SIG-M5 (cell line): ENCODE measurements around the gene AFDN.
"Not testable (repeated sequence)": the region's sequence is repeated elsewhere in the genome, so short reads cannot be mapped to it uniquely, and the experiment has no call there.

Experiments used
- DNase-seq: peaks from one replicate; lab custom pipeline; 2025; lab: John Stamatoyannopoulos, UW

Gene AFDN

DNA sequence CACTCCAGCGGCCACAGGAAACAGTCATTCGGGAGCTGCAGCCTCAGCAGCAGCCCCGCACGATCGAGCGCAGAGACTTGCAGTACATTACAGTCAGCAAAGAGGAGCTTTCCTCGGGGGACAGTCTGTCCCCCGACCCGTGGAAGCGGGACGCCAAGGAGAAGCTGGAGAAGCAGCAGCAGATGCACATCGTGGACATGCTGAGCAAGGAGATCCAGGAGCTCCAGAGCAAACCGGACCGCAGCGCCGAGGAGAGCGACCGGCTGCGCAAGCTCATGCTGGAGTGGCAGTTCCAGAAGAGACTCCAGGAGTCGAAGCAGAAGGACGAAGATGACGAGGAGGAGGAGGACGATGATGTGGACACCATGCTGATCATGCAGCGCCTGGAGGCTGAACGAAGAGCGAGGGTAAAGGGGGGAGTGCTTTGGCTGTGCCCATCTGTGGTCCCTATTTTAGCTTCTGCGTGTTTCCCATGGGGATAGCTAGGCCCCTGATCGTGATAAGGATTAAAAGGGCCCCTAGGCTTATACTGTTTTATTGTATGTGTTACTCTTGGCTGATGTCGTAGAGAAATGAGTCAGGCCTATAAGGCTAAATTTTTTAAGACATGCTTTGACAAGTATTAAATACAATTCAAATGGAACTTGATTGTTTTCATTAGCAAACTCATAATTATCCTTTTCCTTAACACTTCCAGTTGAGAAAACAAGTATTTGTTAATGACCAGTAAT, 125.2 kb downstream of the AFDN start:
- no peak for DNase-seq

DNA sequence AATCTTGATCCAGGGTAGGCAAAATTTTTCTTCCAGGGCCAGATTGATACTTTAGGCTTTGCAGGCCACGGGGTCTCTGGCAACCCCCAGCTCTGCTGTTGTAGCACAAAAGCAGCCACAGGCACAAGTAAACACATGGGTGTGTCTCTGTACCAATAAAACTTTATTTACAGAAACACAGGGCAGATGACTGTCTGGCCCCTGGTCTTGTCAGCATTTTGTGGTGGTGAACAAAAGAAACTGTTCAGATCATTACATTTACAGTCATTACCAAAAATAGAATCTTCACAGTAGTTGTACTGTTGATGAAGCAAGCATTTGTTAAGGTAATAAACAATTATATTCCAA, 125.8 kb downstream of the AFDN start:
- DNase-seq, result no peak

DNA sequence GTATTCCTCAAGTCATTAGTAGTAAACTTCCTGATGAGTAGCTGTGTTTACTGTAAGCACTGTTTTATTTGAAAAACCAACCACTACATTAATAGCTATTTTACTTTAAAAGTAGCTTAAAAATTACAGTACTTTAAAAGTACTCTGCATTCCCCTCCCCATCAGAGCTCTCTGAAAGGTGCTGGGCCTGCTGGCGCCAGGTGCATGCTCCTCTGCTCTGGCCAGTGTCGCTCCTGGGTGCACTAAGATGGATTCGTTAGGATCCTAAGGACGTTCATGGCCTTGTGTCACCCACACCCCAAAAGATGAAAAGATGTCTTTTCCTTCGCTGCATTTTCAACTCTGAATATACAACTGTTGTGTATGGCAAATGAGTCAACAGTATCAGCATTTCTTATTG, 126.8 kb downstream of the AFDN start:
- no peak for DNase-seq

DNA sequence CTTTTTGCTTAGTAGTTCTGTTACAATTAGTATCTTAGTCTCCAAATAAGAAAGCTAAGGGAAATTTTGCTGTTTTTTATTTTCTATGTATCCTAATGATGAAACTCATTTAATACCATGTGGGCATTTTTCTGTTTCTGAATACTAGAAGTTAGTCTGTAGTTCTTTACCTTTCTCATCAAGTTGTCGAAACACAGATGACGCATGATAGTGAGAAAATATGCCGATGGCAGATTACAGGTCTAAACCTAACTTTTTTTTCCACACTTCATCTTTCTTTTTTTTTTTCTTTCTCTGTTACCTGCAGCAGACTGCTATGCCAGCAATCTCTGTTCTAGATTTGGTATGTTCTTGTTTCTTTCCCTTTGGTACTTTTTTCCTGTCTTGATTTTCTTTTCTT, 127.4 kb downstream of the AFDN start:
- DNase-seq, result no peak

DNA sequence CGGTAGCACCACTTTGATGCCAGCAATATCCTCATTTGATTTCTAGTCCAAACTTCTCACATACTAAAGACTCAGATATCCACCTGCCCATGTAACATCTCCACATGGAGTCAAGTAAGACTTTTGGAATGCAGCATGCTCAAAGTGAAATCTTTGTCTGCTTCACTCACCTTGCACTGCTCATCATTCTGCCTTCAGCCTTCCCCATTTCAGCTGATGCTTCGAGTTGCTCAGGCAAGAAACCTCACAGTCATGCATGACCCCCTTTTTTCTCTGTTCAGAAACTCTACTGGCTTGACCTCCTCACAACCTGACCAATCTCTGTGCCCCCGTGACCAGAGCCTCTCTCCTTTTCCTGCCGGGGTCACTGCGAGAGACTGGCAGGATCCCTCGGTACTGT, 129.8 kb downstream of the AFDN start:
- DNase-seq, result no peak

DNA sequence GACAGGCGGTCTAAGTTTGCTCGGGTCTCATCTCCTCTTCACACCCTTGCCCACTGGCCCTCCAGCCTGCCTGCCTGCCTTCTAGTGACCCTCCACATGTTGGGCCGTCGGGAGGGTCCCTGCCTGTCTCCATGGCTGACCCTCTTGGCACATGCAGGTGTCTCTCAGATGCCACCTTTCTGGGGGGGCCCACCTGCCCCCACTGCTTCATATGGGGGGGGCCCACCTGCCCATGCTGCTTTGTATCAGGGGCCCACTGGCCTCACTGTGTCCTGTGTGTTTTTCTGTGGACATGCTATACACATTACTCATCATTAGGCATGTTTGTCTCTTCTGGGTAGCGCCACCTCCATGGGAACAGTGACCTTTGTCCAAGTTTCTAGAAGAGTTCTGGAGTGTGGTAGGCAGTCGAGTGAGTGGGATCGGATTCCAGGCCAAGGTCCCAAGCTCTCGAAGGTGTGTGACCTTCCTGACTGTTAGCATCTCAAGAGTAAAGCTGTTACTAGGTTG, 130.3 kb downstream of the AFDN start:
- DNase-seq, result no peak

DNA sequence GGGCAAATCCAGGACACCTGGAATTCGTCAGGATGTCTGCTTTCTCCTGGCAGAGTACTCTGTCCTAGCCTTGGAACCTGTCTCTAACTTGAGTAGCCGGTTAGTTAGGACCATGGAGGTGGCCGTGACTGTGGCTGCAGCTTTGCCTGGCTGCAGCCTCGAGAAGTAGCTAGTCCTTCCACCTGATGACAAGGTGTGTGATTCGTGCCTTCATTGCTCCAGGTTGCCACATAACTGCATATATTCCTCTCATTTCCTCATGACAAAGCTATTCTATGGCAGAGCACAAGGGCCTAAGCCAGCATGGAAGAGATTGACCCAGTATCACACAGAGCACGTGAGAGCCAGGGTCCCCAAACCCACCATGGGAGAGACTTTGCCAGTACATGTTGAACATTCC, 130.9 kb downstream of the AFDN start:
- no peak for DNase-seq

DNA sequence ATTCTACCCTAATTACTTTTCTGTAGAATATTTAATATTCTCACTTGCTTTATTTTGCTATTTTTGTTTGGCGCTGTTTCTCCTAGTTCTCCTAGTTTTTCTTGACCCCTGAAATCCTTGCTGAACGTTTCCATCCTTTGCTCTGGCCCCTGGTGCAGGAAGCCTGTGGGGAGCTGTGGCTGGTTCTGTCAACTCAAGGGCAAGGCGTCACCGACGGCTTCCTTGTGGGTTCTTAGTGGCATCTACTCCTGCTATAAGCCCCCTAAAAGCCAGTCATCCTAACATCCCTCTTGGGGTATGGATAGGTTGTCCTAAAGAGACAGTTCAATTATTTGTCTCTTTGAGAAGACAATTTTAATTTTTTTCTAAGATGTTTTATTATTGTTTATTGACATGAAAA, 133.9 kb downstream of the AFDN start:
- DNase-seq, result no peak

DNA sequence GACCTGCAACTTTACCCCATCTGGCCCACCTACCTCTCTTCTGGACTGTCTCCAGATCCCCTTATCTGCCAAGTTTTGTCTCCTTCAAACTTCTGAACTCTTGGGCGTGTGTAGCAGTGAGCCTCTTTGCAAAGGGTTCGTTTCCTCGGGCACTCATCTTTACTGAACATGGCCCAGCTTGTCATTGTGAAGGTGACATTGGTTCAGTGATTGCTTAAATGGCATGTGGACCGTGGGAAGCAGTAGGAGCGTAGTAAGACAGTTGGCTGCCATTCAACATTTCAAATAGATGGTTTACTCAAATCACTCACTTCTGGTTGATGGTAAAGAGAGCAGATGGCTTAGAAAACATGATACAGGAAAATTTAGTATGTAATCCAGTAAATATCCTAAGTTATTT, 136.0 kb downstream of the AFDN start:
- no peak for DNase-seq

DNA sequence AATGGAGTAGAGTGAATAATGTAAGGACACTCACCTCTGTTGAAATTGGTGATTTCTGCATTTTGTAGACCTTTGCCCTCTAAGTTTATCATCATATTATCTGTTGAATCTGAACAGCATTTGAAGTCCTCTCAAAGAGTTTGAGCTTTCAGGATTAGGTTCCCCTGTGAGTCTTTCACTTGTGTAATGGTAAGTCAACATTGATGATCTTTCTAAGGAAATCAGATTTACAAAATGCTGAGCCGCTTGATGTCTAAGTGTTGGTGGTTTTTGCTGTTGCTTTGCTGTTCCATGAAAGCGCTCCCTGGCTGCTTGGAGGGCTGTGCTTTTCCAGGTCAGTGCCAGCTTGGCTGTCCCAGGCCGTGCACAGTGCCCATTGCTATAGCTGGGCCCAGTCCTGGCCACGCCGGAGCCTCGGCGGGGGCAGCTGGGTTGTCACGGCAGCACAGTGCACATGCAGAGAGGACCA, 136.9 kb downstream of the AFDN start:
- DNase-seq, result no peak

DNA sequence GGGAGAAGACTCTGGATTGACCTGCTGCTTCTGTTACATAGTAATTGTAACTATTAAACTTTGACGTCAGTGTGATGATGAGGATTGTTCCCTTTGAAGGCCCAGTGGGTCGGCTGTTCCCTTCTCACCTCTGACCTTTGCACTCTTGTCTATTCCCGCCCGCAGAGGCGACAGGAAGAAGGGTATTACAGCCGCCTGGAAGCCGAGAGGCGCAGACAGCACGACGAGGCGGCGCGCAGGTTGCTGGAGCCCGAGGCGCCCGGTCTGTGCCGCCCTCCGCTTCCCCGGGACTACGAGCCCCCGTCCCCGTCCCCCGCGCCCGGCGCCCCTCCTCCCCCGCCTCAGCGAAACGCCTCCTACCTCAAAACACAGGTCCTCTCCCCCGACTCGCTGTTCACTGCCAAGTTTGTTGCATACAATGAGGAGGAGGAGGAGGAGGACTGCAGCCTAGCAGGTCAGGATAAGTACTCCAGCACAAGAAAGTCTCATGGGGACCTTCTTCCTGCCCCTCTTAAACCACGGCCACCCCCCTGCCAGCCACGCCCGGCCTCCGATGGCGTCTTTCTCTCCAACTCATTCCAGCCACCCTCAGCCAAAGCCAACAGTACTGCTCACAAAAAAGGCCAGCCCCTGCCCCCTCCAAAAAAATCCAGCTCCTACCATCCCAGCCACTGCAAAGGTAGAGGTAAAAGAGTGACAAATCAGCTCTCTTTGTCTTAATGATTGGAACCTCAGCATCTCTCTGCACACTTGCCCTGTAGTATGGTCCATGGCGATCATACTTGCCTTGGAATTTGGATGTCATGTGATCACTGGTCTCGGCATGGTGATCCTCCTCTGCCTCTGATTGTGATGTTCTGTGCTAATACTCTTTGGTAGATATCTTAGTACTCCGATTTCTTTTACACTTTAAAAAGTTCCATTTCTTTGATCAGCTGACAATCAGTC, 139.2 kb downstream of the AFDN start:
- DNase-seq, result no peak

DNA sequence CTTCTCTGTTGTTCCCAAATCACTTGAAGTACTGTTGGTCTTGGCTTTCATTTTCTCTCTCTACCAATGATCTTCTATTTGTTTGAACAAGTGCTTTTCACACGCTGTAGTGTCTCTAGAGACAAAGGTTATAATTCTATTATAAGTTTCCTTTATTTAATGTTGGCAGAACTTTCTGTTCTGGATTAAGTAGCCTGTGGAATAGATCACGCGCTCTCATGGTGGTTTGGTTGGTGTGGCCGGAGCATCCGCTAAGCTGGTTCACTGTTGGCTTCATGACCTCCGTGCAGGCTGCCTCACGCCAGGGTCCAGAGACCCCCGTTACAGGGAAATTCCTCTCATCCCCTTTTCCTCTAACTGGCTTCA, 139.8 kb downstream of the AFDN start:
- no peak for DNase-seq

DNA sequence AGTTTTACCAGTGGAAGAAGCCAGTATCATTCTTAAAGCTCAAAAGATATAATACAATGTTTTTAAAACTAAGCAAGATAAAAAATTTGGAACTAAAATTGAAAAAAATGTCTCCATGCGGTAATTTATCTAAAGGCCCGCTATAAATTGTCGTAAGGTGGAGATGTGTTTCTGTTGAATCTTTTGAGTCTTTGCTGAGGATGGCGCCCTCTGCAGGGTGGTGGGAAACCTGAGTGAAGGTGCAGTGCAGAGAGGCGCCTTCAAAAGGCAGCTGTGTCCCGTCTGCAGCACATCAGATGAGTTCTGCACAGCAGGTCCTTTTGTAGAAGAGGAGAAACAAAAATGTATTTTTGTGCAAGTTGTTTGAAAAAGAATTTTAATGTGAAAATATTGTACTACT, 141.4 kb downstream of the AFDN start:
- DNase-seq, result no peak

DNA sequence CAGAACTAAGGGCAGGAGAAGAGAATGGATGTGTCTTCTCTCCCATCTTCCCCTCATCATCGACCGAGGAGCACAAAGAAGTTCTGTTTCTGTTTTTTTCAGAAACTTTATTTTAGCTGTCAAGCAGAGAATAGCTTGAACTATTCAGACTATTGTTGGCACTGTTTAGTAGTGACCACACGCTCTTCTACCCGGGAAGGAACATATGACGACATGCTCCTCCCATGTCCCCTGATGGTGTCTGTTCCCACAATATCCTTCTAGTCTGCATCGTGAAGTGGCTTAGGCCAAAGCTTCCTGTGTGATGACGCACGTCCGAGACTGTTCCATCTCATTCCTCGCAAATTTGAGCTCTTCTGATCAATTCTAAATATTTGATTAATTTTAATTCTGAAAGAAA, 143.5 kb downstream of the AFDN start:
- DNase-seq, result no peak

DNA sequence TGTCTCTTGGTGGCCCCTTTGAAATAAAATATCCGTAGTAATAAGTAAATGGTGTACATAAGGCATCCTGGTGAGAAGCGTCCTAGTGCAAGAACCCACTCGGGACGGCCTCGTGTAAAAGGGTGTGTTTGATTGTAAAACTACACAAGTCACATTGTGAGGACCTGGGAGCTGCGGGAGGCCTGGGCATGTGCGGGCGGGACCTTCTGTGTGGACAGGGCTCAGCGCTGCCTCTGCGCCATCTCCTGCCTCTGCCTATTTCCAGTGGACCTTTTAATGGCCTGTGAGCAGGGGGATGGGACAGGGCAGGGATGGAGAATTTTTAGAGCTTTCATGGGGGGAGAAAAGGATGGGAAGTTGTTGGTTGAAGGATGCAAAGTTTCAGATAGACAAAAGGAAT, 145.5 kb downstream of the AFDN start:
- DNase-seq, result no peak

DNA sequence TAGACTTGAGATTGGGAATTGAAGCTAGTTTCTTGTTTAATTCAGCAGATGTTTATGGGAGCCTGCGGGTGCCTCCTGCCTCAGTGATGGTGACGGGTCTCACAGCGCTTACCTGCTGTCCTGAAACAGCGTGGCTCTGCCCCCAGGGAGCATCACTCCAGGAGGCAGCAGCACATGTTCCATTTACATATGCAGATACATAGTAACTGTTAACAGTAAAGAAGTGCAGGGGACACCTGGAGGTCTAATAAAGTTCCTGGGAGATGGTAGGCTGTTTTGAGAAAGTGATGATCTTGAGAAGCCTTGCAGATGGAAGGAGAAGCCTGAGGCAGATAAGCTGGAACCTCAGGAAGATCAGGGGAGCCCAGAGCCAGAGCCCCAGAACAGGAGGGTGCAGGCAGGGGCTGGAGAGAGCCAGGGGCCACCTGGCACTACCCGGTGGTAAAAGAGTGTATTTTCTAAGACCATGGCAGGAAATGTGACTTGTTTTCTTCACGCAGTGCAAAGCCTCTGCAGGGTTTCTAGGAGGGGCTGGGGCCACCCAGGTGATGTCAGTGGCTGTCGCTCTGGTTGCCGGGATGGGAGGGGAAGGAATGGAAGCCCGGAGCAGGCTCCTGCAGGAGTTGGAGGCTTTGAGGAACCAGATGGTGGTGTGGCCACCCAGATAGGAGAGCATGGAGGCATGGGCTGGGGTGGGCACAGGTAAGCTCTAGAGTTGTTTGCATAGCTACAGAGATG, 146.6 kb downstream of the AFDN start:
- no peak for DNase-seq

DNA sequence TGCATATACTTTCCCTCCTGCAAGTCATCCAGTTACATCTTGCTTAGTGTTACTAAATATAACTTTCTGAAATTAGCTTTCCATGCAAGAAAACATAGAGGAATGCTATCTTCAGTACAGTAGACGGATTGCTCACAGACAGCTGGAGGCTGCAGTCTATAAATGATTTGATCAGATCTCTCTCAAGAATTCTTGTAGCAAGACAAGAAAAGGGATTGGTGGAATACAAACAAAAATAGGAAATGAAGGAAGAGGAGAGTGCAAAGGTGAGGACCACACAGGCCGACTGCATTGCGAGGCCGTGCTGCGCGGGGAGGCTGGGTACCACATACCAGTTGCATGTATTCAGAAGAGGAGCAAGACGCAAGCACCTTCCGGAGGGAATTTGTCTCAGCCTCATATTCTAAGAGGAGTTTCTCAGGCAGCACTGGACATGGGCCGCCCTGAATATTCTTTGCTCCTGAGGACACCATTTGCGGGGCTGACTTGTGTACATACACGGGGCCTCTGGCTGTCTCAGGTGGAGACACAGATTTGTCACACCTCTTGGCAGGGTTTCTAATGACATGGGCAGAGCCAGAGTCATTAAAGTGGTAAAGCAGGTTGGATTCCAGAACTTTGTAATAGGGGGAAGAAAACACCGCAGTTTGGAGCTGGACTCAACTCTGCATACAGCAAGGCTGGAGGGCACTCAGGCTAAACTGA, 148.1 kb downstream of the AFDN start:
- no peak for DNase-seq

DNA sequence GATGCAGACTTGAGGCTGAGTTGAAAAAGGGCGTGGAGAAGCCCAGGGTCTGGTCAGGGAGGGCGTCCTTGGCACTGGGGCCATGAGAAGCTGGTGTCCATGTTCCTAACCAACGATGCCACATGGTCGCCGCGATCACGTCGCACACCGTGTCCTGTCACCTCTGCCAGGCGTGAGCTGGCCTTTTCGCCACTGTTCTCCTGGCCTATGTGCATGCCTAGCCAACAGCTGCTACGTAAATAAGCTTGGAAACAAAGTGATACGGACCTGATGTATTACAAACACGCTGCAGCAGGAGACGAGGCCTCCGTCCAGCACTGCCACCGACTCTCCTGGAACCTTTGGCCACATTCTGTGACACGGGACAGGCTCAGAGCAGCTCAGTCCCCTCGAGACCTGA, 148.7 kb downstream of the AFDN start:
- no peak for DNase-seq

DNA sequence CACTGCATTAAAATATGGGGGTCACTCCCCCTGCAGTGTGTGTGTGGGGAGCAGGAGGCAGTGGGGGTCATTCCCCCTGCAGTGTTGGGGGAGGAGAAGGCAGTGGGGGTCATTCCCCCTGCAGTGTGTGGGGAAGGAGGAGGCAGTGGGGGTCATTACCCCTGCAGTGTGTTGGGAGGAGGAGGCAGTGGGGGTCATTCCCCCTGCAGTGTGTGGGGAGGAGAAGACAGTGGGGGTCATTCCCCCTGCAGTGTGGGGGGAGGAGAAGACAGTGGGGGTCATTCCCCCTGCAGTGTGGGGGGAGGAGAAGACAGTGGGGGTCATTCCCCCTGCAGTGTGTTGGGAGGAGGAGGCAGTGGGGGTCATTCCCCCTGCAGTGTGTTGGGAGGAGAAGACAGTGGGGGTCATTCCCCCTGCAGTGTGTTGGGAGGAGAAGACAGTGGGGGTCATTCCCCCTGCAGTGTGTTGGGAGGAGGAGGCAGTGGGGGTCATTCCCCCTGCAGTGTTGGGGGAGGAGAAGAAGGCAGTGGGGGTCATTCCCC, 149.5 kb downstream of the AFDN start:
- not testable (repeated sequence) for DNase-seq

DNA sequence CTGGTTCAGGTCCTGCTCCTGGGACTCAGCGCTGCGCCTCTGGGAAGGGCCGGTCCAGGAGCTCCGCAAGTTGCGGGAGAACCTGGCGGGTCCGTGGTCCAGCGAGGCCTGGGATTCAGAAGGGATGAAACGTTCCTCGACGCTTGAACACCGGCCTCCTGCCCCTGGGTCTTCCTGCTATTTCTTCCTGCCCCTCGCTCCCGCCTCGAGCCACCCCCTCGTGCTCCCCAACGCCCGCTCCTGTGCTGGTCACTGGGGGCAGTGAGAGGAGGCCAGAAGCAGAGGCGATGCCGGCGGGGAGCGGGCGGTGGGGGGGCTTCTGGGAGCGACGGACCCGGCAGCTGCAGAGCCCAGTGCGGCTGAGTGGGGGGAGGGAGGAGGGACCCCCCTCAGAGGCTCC, 150.0 kb downstream of the AFDN start:
- DNase-seq, result no peak

DNA sequence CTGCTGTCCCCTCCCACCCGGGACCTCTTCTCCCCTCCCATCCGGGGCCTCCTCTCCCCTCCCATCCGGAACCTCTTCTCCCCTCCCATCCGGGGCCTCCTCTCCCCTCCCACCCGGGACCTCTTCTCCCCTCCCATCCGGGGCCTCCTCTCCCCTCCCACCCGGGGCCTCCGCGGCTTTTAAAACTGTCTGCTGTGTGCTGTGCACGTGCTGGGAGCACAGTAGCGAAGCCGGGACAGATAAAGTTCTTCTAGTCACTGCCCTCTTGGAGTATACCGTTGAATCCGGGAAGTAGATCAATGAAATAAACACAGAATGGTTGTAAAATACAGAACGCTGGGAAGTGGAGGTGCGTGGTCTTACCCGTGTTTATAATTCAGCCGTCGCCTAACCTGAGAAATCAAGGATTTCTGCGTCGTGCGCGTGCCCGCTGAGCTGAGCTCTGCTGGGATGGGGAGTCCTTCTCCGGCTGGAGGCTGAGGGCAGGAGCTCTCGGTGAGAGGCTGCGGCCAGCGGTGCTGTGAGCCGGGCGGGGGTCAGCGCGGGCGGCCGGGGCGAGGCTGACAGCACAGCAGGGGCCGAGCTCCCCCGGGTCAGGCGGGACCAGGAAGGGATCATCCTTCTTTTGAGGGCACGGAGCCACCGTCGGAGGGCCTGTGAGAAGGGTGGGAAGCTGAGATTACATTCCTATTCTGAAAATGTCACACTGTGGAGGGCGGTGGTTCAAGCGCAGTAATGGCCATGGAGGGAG, 151.2 kb downstream of the AFDN start:
- no peak for DNase-seq
